Measurements from ENCODE around the gene CHST11. TPM values are rescaled to one million over a fixed set of nuclear protein-coding genes. Genes with fewer than 3 reads are reported as not detected.

Gene CHST11
- total and polyA plus RNA-seq, 9 donors: 4.0 to 39.9 (median 20.1) TPM

DNA sequence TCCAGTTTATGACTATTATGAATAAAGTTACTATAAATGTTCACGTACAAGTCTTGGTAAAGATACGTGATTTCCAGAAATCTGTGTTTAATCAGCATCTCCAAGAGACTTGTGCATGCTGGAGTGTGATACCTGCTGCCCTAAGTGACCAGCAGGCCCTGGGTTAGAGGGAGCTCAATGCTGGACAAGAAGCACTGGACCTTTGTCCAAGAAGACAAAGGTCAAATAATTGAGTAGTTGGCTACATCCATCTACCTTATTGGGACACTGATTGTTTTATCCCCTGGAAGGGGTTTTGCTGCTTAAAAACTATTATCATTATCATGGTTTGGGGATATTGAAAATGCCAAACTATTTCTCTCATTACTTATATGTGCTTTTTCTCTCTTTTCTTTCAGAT is 37.0 kb upstream of the CHST11 start:
- WGBS, 3 donors: 88 to 95% (median 90%) methylated on average over 2 of the region's 2 CpGs
- Histone ChIP-seq H3K27me3 (no peaks in the 10 kb centered on the region), H3K36me3 (no peaks in the 10 kb centered on the region), H3K4me1 (ENCODE audit: insufficient read depth) (no peaks in the 10 kb centered on the region), H3K4me3 (no peak overlapping the region), H3K9me3 (no peaks in the 10 kb centered on the region), H3K27ac (no peak overlapping the region)
- intact Hi-C loops (cut with DNase I): no loop called here
- no peak for DNase-seq
- TF ChIP-seq POLR2A (IDR thresholded peaks at IDR 0.05) (no peak), EP300 (IDR thresholded peaks at IDR 0.05) (no peak)
- TF ChIP-seq, protein P1, sequence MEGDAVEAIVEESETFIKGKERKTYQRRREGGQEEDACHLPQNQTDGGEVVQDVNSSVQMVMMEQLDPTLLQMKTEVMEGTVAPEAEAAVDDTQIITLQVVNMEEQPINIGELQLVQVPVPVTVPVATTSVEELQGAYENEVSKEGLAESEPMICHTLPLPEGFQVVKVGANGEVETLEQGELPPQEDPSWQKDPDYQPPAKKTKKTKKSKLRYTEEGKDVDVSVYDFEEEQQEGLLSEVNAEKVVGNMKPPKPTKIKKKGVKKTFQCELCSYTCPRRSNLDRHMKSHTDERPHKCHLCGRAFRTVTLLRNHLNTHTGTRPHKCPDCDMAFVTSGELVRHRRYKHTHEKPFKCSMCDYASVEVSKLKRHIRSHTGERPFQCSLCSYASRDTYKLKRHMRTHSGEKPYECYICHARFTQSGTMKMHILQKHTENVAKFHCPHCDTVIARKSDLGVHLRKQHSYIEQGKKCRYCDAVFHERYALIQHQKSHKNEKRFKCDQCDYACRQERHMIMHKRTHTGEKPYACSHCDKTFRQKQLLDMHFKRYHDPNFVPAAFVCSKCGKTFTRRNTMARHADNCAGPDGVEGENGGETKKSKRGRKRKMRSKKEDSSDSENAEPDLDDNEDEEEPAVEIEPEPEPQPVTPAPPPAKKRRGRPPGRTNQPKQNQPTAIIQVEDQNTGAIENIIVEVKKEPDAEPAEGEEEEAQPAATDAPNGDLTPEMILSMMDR (IDR thresholded peaks at IDR 0.05): no peak

DNA sequence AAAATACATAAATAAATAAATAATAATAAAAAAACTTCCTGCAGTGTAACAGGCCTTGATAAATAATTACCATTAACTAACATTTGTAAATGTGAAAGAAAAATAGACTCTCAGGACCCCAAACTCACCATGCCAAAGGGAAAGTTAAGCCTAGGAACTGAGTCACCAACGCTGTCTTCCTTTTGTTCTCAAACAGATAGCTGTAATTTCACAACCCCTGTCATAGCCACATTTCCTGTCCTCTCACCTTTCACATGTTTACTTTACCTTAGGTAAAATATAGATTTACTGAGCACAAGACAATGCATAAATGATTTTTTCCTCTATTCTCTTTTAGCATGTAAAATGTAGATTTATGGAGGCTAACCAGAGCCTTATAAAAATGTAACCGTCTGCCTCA is 35.9 kb upstream of the CHST11 start:
- H3K36me3 ChIP-seq: no peaks in the 10 kb centered on the region
- DNase-seq: no peak
- H3K4me3 ChIP-seq: no peak overlapping the region
- H3K4me1 ChIP-seq (ENCODE audit: insufficient read depth): no peaks in the 10 kb centered on the region
- intact Hi-C loops (cut with DNase I): no loop called here
- WGBS, 3 donors: 57 to 66% (median 58%) methylated on average over 2 of the region's 2 CpGs
- H3K9me3 ChIP-seq: no peaks in the 10 kb centered on the region
- H3K27ac ChIP-seq: no peak overlapping the region
- H3K27me3 ChIP-seq: no peaks in the 10 kb centered on the region
- no peak for TF ChIP-seq EP300 (IDR thresholded peaks at IDR 0.05)
- TF ChIP-seq, protein P1 (IDR thresholded peaks at IDR 0.05): no peak
- TF ChIP-seq POLR2A (IDR thresholded peaks at IDR 0.05): no peak

DNA sequence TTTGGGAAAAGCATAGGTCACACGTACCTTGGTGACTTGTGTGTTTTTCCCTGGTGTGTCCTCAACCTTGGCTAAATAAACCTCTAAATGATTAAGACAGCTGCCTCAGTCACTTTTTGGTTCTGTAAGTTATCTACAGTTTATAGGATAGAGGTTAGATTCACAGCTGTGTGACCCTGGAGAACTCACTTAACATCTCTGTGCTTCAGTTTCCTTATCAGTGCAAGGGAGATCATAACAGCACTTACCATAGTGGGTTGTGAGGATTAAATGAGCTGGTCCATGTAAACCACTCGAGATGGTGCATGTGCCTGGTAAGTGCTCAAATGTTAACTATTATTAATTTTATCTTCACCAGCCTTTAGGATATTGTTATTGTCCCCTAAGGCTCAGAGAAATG is 35.4 kb upstream of the CHST11 start:
- intact Hi-C loops (cut with DNase I): no loop called here
- TF ChIP-seq, protein P1 (IDR thresholded peaks at IDR 0.05): no peak
- TF ChIP-seq POLR2A (IDR thresholded peaks at IDR 0.05): no peak
- TF ChIP-seq EP300 (IDR thresholded peaks at IDR 0.05): no peak
- DNase-seq: no peak
- Histone ChIP-seq H3K27me3 (no peaks in the 10 kb centered on the region), H3K4me3 (no peak overlapping the region), H3K27ac (no peak overlapping the region), H3K9me3 (no peaks in the 10 kb centered on the region), H3K36me3 (no peaks in the 10 kb centered on the region), H3K4me1 (ENCODE audit: insufficient read depth) (no peaks in the 10 kb centered on the region)
- WGBS, 3 donors: 86 to 90% (median 88%) methylated on average over 2 of the region's 2 CpGs

DNA sequence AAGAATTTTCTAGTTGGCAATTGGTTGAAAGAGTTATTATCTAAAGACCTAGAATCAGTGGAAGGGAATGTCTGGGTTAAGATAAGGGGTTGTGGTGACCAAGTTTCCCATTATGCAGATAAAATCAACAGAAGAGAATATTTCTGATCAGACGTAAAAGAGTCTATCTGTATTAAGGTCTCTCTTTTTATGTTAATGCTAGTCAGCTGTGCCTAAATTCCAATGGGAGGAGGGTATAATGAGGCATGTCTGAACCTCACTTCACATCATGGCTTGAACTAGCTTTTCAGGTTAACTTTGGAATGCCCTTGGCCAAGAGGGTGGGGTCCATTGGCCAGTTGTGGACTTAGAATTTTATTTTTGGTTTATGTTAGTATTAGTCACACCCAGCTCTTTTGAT is 34.3 kb upstream of the CHST11 start:
- H3K27ac ChIP-seq: no peak overlapping the region
- H3K36me3 ChIP-seq: no peaks in the 10 kb centered on the region
- no peak for DNase-seq
- H3K9me3 ChIP-seq: no peaks in the 10 kb centered on the region
- TF ChIP-seq, protein P1 (IDR thresholded peaks at IDR 0.05): no peak
- TF ChIP-seq EP300 (IDR thresholded peaks at IDR 0.05) (no peak), POLR2A (IDR thresholded peaks at IDR 0.05) (no peak)
- 63 to 75% (median 68%) methylated on average over 1 of the region's 1 CpG for WGBS, 3 donors
- no peak overlapping the region for H3K4me3 ChIP-seq
- no peaks in the 10 kb centered on the region for H3K4me1 ChIP-seq (ENCODE audit: insufficient read depth)
- H3K27me3 ChIP-seq: no peaks in the 10 kb centered on the region
- intact Hi-C loops (cut with DNase I): no loop called here

DNA sequence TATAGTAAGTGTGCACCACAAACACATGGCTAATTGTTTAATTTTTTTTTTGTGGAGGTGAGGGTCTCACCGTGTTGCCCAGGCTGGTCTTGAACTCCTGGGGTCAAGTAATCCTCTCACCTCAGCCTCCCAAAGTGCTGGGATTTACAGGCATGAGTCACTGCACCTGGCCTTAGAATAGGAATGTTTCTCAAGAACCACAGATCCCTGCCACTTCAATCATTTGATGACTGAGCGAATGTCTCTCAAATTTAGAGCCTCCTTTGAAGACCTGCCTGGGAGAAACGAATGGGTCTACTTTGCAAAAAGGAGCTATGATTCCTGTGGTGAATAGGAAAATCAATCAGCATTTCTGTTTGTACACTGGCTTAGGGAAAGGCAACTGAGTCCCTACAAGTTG is 33.5 kb upstream of the CHST11 start:
- Histone ChIP-seq H3K4me3 (no peak overlapping the region), H3K27ac (no peak overlapping the region), H3K36me3 (no peaks in the 10 kb centered on the region), H3K4me1 (ENCODE audit: insufficient read depth) (no peaks in the 10 kb centered on the region), H3K9me3 (no peaks in the 10 kb centered on the region), H3K27me3 (no peaks in the 10 kb centered on the region)
- TF ChIP-seq EP300 (IDR thresholded peaks at IDR 0.05): no peak
- TF ChIP-seq POLR2A (IDR thresholded peaks at IDR 0.05): no peak
- TF ChIP-seq, protein P1 (IDR thresholded peaks at IDR 0.05): no peak
- 75 to 80% (median 79%) methylated on average over 3 of the region's 3 CpGs for WGBS, 3 donors
- intact Hi-C loops (cut with DNase I): no loop called here
- no peak for DNase-seq

All from ovary (tissue), 9 donors.